Endodermal cell (in vitro differentiated cells): ENCODE results near the gene NCOA5. TPM values are rescaled to one million over a fixed set of nuclear protein-coding genes. Genes with fewer than 3 reads are reported as not detected.

Experiments
- DNase-seq: peaks from one replicate; pipeline ENCODE4 v3.0.0-alpha.2; 2017
- H3K27ac ChIP-seq: 2 replicates; pipeline ENCODE4 v1.5.1; 2013; ENCODE audit warnings: mild to moderate bottlenecking, low read depth, low read length, moderate library complexity
- H3K27me3 ChIP-seq: 2 replicates; pipeline ENCODE4 v1.6.1; 2013; ENCODE audit warnings: mild to moderate bottlenecking, low read length, moderate library complexity; ENCODE audit not compliant: insufficient read depth, control insufficient read depth, poor library complexity, severe bottlenecking
- H3K36me3 ChIP-seq: 2 replicates; pipeline ENCODE4 v1.7.0; 2013; ENCODE audit warnings: mild to moderate bottlenecking, low read length, moderate library complexity; ENCODE audit not compliant: control insufficient read depth, insufficient read depth
- H3K4me1 ChIP-seq: one replicate; pipeline ENCODE4 v1.7.0; 2013; ENCODE audit warnings: low read length; ENCODE audit not compliant: control insufficient read depth, insufficient read depth
- H3K4me3 ChIP-seq: 2 replicates; pipeline ENCODE4 v1.5.1; 2013; ENCODE audit warnings: mild to moderate bottlenecking, low read length, moderate library complexity
- H3K9ac ChIP-seq: 2 replicates; pipeline ENCODE4 v1.6.1; 2013; ENCODE audit warnings: mild to moderate bottlenecking, low read length, moderate library complexity; ENCODE audit not compliant: poor library complexity, severe bottlenecking; ENCODE audit errors: extremely low read depth
- H3K9me3 ChIP-seq: 2 replicates; pipeline ENCODE4 v1.6.1; 2013; ENCODE audit warnings: mild to moderate bottlenecking, low read length, moderate library complexity; ENCODE audit not compliant: control insufficient read depth
- H3K27ac Mint-ChIP-seq: 2 replicates; pipeline ENCODE4 v1.8.0; 2020; ENCODE audit warnings: mixed read lengths
- H3K27me3 Mint-ChIP-seq: 2 replicates; pipeline ENCODE4 v1.8.0; 2021; ENCODE audit warnings: mild to moderate bottlenecking, mixed read lengths; ENCODE audit not compliant: insufficient read depth
- H3K36me3 Mint-ChIP-seq: 2 replicates; pipeline ENCODE4 v1.8.0; 2020; ENCODE audit warnings: low read depth, mixed read lengths
- H3K4me1 Mint-ChIP-seq: 2 replicates; pipeline ENCODE4 v1.8.0; 2020; ENCODE audit warnings: mixed read lengths
- H3K4me3 Mint-ChIP-seq: 2 replicates; pipeline ENCODE4 v1.8.0; 2020; ENCODE audit warnings: mild to moderate bottlenecking, moderate library complexity, mixed read lengths
- H3K9me3 Mint-ChIP-seq: 2 replicates; pipeline ENCODE4 v1.8.0; 2020; ENCODE audit warnings: mild to moderate bottlenecking, mixed read lengths
- WGBS, 2 experiments: methylation state at CpG; one replicate each; pipeline versions ENCODE4 v1.1.5 to v1.1.7; 2013; ENCODE audit warnings: missing lambda C conversion rate in 2 of 2, mixed read lengths in 1 of 2; ENCODE audit not compliant: insufficient coverage in 1 of 2, insufficient read length in 1 of 2; 5-methylcytosine and 5-hydroxymethylcytosine counted together
- total RNA-seq, 2 donors: library from RNA; stranded (reverse); fragmentation: NEBNext Ultra II Directional in 1 of 2; extraction: Animal tissue kit (Norgen Biotek cat#: 25700) in 1 of 2; gene quantifications; 2 replicates in 1 of 2; 3 replicates in 1 of 2; pipeline ENCODE4 v1.2.1, GENCODE V29; 2021
- TF ChIP-seq, protein P1 (sequence below): fragments of 200-600 bp; sonication (generic); conservative IDR thresholded peaks from 2 replicates; pipeline ENCODE4 v1.5.0; 2021; ENCODE audit warnings: antibody characterized with exemption, mild to moderate bottlenecking

NCOA5 gene
- total RNA-seq, 2 donors from 2014 or later, result 19.3 to 28.7 TPM

DNA sequence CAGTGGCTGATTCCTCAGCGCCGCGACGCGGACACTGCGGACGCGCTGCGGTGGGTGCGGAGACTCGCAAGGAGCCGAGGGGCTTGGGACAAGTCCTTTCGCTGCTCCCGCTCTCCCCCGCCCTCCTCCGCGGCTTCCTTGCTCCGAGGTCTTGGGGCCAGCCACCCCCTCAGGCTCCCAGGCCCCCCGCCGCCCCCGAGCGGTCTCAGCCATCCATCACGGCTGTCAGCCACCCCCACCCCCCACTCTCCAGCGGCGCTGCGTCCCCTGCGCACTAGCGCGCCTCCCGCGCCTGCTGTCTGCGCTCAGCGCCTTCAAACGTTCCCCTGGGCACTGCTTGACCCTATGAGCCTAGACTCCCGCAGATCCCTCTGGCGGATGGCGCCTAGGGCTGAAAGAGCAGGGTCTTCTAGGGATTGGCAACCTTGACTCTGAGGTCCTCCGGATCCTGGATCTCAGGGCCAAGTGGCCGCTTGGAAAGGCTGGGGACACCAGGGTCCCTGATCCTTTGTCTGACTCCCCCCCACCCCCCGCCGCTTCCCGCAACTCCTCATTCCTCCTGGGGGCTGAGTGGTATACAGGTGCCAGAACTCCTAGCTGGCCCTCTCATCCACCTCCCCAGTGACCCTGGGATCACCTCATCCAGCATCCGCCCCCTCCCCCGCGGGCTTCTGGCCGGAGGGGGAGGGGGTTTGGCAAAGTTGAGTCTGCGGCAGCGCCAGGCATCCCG is 59.3 kb downstream of the NCOA5 start:
- Histone ChIP-seq H3K4me3 (no peak overlapping the region), H3K27me3 (peaks cover 100% of the 10 kb centered on the region), H3K4me1 (peaks cover 3% of the 10 kb centered on the region), H3K27ac (no peak overlapping the region), H3K9ac (no peak overlapping the region), H3K36me3 (no peaks in the 10 kb centered on the region), H3K9me3 (no peaks in the 10 kb centered on the region)
- no peak overlapping the region for H3K4me3 Mint-ChIP-seq
- no peak for DNase-seq
- no peaks in the 10 kb centered on the region for H3K9me3 Mint-ChIP-seq
- peaks cover 100% of the 10 kb centered on the region for H3K27me3 Mint-ChIP-seq
- no peak overlapping the region for H3K27ac Mint-ChIP-seq
- TF ChIP-seq, protein P1, sequence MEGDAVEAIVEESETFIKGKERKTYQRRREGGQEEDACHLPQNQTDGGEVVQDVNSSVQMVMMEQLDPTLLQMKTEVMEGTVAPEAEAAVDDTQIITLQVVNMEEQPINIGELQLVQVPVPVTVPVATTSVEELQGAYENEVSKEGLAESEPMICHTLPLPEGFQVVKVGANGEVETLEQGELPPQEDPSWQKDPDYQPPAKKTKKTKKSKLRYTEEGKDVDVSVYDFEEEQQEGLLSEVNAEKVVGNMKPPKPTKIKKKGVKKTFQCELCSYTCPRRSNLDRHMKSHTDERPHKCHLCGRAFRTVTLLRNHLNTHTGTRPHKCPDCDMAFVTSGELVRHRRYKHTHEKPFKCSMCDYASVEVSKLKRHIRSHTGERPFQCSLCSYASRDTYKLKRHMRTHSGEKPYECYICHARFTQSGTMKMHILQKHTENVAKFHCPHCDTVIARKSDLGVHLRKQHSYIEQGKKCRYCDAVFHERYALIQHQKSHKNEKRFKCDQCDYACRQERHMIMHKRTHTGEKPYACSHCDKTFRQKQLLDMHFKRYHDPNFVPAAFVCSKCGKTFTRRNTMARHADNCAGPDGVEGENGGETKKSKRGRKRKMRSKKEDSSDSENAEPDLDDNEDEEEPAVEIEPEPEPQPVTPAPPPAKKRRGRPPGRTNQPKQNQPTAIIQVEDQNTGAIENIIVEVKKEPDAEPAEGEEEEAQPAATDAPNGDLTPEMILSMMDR, result no peak
- no peaks in the 10 kb centered on the region for H3K4me1 Mint-ChIP-seq
- WGBS, 2 experiments, result 8 to 11% methylated on average over 8 to 46 of the region's 49 CpGs
- no peaks in the 10 kb centered on the region for H3K36me3 Mint-ChIP-seq

DNA sequence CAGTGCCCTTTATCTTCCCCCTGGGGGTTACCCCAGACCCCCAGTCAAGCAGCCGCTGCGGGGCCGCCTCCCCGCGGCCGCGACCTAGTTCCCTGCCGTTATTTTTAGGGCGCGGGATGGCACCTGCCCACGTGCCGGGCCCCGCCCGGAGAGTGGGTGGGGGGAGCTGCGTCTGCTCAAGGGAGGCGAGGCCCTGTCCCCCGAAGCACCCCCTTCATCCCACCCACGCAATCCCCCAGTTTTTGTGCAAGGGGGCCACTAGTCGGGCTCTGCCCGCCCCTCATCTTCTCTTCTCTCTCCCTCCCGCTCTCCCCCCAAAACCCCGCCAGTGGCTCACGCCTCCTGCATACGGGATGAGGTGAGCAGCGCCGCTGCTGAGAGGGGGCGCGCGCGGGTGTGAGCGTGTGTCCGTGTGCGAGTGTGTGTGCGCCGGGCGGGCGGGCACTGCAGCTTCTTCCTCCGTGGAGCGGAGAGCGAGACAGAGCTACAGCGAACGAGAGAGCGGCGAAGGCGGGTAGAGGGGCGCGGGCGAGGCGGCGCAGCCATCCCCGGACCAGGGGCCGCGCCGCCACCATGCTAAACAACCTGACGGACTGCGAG is 60.9 kb downstream of the NCOA5 start, which contains the start of gene SLC12A5:
SLC12A5 (plus strand) TSS at position 444 of the 600 bp plus-strand sequence; CDS start at position 574, 130 bp downstream.
- WGBS, 2 experiments, result 21 to 30% methylated on average over 18 to 56 of the region's 56 CpGs
- no peaks in the 10 kb centered on the region for H3K9me3 ChIP-seq
- TF ChIP-seq, protein P1, result no peak
- H3K27me3 ChIP-seq, result peaks cover 100% of the 10 kb centered on the region
- H3K4me3 Mint-ChIP-seq, result no peak within 1 kb of the TSS
- no peak within 1 kb of the TSS for H3K27ac Mint-ChIP-seq
- no peak within 1 kb of the TSS for H3K4me3 ChIP-seq
- DNase-seq, result no peak
- peaks cover 100% of the 10 kb centered on the region for H3K27me3 Mint-ChIP-seq
- H3K4me1 Mint-ChIP-seq, result no peaks in the 10 kb centered on the region
- no peaks in the 10 kb centered on the region for H3K9me3 Mint-ChIP-seq
- H3K4me1 ChIP-seq, result peaks cover 3% of the 10 kb centered on the region
- H3K9ac ChIP-seq, result no peak within 1 kb of the TSS
- H3K36me3 ChIP-seq, result no peaks in the 10 kb centered on the region
- no peaks in the 10 kb centered on the region for H3K36me3 Mint-ChIP-seq
- no peak within 1 kb of the TSS for H3K27ac ChIP-seq

DNA sequence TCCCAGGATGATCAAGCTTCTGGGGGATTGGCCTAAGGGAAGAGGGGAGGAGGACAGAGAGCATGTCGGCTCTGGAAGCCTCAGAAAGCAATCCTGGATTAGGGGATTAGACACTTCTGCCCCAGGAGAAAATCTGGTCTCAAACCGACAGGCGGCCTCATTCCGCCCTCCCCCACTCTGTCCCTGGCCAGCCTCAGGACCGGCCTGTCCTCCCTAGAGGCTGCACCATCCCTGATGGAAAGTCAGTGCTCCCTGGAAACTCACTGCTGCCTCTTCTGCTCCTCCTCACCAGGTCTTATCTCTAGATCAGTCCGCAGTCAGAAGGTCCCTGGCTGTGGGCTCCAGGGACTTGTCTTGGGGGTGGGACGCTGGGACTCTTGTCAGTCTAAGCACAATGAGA is 61.7 kb downstream of the NCOA5 start:
- H3K4me3 Mint-ChIP-seq, result no peak overlapping the region
- H3K4me1 Mint-ChIP-seq, result no peaks in the 10 kb centered on the region
- H3K36me3 ChIP-seq, result no peaks in the 10 kb centered on the region
- peaks cover 3% of the 10 kb centered on the region for H3K4me1 ChIP-seq
- no peak overlapping the region for H3K27ac ChIP-seq
- no peak overlapping the region for H3K27ac Mint-ChIP-seq
- H3K27me3 ChIP-seq, result peaks cover 100% of the 10 kb centered on the region
- WGBS, 2 experiments, result 79 to 89% methylated on average over 5 to 7 of the region's 7 CpGs
- H3K9ac ChIP-seq, result no peak overlapping the region
- no peak overlapping the region for H3K4me3 ChIP-seq
- no peak for DNase-seq
- peaks cover 100% of the 10 kb centered on the region for H3K27me3 Mint-ChIP-seq
- H3K36me3 Mint-ChIP-seq, result no peaks in the 10 kb centered on the region
- TF ChIP-seq, protein P1, result no peak
- H3K9me3 ChIP-seq, result no peaks in the 10 kb centered on the region
- H3K9me3 Mint-ChIP-seq, result no peaks in the 10 kb centered on the region
